HG03469 (cell line): Measurements from ENCODE around the gene JAM2.
"Not testable (repeated sequence)": the region's sequence is repeated elsewhere in the genome, so short reads cannot be mapped to it uniquely, and the experiment has no call there.

Experiments
- ATAC-seq: cut with Tn5 transposase; IDR thresholded peaks from one replicate; pipeline ENCODE4 v1.9.1; 2021; ENCODE audit warnings: mild to moderate bottlenecking, moderate library complexity, moderate number of reproducible peaks; ENCODE audit not compliant: unreplicated experiment

Gene JAM2

DNA sequence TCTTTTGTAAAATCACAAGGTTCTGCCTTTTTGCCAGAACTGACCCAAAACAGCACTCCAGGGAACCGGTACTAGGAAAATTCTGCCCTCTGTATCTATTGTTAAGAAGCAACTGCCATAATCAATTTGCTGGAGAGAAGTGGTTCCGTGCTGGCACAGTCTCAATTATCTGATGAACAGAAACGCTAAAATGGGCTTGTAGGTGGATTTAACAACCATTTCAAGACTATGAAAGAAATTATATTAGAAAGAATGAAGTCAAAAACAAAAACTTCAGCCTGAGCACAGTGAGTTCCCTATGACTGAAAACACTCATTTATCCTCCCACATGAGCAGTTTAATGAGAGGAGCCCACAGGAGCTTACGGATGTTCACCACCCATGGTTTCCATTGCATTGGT lies 4.4 kb downstream of the JAM2 start:
- no peak for ATAC-seq

DNA sequence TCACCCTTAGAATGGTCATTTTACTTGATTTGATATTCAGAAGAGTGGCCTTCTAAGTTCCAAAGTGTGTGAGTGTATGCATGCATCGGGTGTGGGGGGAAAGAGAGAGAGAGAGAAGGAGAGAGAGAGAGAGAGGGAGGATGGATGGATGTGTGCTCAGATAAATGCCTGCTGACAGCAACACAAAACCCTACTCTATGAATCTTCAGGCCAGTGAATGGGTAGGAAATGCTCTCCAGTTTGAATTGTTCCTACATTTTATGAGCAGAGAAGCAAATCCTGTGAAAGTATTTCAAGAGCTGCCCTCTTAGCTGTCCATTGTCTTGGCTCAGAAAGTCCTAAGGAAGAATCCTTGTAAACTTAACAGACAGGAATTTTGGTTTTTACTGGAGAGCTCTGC lies 7.4 kb downstream of the JAM2 start:
- no peak for ATAC-seq

DNA sequence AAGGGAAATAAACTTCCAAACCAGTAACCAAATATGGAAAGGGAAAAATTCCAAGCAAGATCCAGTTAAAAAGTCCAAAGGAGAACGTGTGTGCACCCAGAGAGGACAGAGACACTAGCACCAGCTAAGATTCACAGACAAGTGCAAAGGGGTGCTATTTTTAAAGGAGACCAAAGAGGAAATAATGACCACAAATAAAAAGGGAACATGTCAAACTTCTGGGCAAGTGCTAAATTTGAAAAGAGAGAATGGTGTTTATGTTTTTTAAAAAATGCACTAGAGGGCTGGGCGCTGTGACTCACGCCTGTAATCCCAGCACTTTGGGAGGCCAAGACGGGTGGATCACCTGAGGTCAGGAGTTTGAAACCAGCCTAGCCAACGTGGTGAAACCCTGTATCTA lies 8.6 kb downstream of the JAM2 start:
- no peak for ATAC-seq

DNA sequence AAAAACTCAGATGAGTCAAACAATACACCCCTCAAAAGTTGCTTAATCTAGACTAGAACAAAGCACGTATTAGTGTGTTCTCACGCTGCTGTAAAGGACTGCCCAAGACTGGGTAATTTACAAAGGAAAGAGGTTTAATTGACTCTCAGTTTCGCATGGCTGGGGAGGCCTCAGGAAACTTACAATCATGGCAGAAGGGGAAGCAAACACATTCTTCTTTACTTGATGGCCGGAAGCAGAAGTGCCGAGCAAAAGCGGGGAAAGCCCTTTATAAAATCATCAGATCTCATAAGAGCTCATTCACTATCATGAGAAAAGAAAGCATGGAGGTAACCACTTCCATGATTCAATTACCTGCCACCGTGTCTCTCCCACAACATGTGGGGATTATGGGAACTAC lies 10.1 kb downstream of the JAM2 start:
- ATAC-seq = no peak

DNA sequence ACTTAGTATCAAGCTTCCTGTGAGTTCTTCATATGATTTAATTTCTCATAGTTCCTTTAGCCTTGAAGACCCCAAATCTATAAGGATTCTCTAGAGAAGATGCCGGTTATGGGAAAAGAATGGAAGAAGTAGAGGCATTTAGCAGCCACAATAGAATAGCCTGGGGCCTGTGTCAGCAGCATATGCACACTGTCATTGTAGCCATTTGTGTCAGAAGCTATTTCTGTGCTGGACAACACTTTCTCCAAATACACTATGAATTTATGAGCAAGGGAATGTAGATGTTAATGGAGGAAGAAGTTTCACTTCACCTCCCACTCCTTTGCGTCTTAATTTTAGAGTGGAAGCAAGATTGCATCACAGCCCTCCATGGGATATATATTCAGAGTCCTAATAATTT lies 17.4 kb downstream of the JAM2 start:
- ATAC-seq = no peak

DNA sequence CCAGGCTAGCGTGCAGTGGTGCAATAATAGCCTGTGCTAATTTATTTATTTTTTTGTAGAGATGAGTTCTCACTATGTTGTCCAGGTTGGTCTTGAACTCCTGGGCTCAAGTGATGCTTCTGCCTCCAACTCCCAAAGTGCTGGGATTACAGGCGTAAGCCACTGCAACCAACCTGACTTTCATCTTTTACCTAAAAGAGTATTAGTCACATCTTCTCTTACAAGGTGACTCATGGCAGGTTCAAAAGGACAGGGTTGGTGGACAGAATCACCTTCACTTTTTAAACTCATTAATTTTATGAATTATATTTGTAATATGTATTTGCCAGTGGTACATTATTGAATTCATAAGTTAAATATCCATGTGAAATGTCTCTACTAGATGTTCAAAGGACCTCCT lies 18.1 kb downstream of the JAM2 start:
- ATAC-seq = no peak

DNA sequence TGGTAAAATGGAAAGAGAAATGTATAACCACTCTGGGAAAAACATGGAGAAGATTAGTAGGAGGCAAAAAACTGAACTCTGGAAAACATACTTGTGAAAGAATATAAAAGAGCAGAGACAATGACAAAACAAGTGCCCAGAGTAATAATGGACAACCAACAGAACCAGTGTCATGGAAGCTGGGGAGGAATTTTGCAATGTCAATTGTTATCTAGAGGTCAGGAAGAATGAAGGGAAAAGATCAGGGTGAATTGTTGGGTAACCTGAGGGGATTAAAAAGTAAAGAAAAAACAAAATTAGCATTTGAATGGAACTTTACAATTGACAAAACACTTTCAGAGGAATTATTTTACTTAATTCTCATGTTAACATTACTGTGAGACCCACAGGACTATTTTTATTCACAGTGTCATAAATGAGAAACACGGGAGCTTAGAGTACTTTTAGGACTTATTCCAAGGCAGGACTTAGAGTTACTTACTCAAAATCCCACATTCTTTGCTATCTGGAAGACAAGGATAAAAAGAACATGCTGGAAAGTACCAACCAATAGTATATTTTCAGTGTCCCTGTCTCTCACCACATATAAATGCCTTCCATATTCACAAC lies 19.5 kb downstream of the JAM2 start:
- ATAC-seq = no peak

DNA sequence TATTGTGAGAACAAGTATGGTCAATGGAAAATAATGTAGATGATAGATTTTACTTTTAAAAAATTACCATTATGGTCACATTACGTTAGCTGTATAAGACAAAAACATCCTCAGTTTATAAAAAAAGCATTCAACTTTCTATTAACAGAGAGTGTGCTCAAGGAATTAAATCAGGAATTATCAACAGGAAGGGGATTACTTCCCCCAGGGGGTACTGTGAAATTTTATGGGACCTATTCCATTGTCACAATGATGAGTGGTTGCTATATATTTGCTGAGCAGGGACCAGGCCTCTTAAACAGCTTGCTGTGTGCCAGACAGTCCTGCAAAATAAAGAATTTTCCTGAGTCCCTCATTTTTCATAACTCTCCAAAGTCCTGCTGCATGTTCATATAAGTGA lies 21.2 kb downstream of the JAM2 start:
- ATAC-seq = no peak

DNA sequence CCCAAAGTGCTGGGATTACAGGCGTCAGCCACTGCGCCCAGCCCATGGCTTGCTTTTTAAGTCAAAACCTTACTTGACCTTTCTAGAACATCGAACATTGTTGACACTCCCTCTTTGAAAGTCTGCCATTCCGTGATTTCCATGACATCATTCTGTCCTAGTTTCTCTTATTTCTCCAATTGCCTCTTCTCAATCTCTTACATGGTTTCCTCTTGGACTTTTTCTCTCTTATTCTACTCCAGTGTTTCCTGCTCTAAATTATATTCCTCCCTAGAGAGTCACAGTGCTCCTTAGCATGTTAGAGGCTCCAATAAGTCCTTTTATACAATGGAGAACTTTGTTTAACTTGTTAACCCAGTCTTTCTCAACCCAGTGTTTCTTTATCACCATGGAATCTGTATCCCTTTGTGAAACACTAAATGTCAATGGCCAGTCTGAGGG lies 25.5 kb downstream of the JAM2 start:
- no peak for ATAC-seq

DNA sequence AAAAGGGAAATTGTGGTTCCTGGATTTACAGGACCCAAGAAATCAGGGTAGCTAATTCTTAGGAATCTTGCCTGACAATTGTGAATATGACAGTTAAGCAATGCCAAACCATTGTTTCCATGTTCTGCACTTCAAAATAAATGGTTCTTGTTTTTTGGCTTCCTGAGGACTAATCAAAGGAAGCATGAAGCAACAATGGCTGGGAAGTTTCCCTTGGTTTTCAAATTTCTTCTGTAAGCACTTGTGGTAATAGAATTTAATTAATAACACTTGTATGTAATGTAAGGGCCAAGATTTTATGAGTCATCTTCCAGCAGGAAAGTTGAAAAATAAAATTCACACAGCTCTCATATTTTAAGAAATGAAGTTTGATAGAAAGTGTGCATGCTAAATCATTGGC lies 31.7 kb downstream of the JAM2 start:
- ATAC-seq = no peak

DNA sequence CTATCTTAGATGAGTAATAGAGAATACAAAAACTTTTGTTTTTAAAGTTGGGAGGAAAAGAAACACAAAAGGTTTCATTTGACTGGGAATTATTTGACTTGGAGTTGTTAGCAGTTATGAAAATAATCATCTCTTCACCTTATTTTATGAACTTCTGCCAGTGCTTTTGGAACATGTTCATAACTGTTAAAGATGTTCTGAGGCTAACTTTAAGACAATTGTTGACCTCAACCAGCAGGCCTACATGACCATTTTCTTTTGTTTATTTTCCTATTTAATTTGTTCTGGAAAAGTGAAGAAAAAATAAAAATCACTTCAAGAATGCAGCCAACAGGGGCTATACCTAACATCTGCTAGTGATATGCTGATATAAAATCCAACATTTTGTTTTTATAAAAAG lies 37.4 kb downstream of the JAM2 start:
- ATAC-seq = no peak

DNA sequence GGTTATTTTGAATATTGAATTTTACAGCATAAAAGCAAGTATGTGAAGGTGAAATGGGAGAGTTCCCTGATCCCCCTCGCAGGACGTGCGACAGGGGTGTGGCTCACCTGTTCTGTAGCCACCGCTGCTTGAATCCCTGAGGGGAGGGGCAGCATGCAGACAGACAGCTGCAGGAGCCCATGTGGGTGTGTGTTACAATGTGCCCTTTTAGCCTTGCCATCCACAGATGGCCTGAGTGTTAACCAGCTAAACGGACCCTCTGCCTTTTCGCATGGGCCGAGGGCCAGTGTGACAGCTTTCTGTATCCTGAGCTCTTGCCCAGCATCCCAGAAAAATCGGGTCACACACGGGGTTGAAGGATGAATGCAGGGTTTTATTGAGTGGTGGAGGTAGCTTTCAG lies 43.3 kb downstream of the JAM2 start:
- ATAC-seq = no peak

DNA sequence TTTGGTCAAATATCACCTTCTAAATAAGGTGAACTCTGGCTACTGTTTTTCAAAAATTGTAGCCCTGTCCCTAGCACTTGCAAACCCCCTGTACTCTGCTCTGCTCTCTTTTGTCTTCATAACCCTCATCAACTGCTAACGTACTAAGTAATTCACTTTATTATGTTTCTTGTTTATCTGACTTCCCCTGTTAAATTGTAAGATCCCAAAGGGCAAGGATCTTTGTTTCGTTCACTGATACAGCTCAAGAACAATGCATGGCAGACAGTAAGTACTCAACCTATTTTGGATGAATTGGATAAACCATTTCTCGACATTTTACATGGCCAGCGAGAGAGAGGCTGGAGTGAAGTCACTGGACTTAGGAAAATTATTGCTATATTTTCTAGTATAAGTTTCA lies 48.7 kb downstream of the JAM2 start:
- ATAC-seq = no peak

DNA sequence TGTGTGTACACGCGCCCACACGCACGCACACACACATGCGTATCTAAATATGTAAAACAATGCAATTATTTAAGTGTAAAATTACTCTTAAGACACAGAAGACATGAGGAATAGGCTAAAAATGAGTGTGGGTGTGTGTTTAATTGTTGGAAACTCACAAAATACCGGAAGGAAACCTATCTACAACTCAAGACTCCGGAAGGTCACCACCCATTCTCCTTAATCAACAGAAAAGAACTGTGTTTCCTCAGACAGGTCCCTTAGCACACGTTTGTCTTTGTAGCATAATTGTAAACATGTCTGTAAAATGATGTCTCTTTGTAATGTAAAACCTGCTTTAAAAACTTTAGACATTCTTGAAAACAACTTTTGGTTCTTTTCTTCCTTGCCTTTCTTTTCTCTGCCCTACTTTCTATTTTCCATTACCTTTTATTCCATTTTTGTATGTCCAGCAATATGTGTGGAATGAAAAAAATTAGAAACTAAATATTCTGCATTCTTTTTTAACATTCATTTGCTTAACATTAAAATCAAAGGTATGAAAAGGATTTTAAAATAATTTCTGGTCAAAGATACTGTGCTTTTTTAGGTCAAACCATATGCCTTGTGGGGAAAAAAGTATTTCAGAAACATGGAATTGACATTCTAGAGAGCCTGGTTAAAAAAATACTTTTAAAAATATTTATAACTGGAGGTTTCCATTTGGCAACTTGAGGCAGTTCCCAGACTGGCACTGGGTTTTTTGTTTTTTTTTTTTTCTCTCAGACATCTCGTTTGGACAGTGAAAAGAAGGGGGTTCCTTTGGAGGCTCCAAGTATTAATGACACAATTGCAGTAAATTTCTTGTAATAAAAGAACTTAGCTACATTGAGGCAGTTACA lies 49.5 kb downstream of the JAM2 start:
- no peak for ATAC-seq

DNA sequence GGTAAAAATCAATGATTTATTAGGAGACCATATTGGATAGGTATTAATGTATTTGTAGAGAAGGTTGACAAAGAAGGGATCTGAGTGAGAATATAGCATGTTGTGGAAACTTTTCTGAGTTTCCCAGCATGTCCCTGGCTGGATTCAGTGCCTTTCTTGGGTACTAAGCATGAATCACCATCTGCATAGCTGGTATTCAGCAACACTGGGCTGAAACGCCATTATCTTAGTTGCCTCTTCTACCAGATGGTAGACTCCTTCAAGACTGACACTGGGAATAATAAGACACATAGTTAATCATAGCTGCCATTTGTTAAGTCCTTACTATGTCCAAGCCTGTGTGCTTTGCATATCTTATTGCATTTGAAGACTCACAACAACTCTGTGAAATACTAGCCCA lies 50.2 kb downstream of the JAM2 start:
- ATAC-seq = no peak

DNA sequence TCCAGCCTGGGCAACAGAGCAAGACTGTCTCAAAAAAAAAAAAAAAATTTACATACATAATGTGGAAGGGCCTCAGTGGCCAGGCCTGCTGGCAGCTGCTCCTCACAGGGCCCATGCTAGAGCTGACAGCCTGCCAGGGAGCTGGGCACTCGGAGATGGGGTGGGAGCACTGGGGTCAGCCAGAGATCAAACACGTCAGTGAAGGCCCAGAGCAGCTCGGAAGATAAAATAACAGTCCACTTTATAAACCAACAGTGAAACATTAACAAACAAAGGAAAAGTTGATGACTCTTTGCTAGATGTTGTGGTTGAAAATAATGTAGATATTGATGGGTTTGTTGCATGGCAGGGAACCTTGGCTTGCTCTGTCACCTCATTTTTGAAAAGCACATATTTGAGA lies 52.9 kb downstream of the JAM2 start:
- ATAC-seq = no peak

DNA sequence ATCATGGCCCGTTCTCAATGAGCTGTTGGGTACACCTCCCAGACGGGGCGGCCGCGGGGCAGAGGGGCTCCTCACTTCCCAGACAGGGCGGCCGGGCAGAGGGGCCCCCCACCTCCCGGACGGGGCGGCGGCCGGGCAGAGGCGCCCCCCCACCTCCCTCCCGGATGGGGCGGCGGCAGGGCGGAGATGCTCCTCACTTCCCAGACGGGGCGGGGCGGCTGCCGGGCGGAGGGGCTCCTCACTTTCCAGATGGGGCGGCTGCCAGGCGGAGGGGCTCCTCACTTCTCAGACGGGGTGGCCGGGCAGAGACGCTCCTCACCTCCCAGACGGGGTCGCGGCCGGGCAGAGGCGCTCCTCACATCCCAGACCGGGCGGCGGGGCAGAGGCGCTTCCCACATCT lies 56.4 kb downstream of the JAM2 start:
- ATAC-seq = not testable (repeated sequence)

DNA sequence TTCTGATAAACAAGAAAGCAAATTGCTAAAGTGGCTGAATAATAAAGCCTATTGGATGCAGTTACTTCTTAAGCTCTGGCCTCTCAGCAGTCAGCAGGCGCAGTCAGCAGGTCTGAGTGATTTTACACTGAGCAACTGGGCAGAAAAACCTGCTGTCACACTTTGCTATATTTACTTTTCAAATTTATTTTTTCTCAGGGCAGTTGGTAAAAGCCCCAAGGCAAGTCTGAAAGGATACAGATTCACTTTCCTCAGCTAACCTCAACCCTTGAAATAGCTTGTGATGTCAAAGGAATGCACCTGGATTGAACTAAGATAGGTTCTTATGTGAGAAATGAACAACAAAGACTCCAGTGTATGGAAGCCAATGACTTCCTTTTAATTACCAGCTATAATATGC lies 61.7 kb downstream of the JAM2 start:
- ATAC-seq = no peak

DNA sequence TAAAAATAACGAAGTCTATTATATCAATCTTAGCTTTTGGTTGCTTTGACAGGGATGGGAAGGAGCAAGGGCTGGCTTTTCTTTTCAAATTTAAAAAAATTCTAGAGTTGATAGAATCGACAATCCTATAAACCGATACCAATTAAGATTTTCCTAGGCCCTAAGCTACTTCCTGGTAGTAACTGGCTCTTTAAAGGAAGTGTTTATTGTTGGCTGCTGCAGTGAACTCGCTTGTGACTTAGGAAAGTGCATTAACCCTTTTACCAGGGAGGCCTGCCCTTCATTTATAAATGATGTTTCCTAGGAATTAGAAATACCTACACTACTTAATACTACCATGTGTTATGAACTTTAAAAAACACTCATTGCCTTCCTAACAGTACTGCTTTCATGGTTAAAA lies 62.5 kb downstream of the JAM2 start:
- no peak for ATAC-seq

DNA sequence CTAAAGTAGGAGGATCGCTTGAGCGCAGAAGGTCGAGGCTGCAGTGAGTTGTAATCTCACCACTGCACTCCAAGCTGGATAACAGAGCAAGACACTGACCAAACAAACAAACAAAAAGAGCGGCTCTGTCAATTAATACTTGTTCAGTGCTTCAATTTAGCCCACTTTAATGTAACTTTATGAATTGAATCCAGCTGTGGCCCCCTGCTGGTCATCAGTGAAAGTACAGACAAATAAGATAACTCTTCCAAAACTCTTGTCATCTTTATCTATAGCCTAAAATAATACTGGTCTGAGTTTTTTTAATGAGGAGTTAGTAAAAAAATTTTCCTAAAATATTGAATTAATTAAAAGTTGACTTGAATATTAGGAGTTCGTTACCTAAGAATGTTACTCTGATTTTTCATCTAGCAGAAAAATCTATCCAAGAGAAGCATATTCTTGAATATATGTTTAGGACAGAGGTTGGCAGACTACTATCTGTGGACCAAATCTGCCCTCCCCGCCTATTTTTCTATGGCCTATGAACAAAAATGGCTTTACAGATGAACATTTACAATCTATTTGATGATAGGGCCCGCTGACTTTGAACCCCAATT lies 69.5 kb downstream of the JAM2 start:
- no peak for ATAC-seq

DNA sequence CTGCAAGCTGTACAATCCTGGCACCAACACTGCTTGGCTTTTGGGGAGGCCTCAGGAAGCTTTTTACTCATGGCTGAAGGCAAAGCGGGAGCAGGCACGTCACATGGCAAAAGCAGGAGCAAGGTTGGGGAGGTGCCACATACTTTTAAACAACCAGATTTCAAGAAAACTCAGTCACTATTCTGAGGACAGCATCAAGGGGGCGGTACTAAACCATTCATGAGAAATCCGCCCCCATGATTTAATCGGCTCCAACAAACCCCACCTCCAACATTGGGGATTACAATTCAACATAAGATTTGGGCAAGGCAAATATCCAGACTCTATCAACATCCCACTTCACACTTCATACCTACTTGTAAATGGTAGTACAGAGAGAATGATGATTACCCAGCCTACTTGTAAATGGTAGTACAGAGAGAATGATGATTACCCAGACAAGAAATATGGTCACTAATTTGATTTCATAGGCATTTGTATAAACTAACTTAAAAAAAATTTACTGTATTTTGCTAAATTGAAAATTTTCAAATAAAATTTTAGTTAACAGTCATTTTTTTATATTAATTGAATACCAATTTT lies 70.7 kb downstream of the JAM2 start:
- ATAC-seq = no peak

DNA sequence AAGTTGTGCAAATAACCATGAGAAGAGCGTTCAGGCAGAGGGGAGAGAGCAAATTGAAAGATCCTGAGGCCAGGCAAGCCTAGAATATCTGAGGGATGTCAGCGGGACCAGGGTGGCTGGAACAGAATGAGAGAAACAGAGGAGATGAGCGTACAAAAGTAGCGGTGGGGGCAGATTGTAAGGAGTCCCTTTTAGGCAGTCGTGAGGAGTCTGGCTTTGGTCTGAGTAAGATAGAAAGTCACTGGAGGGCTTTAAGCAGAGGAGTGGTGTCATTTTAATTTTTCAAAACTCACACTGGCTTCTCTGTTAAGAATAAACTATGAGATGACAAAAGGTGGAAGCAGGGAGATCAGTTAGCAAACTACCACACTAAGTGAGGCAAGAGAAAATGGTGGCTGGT lies 71.5 kb downstream of the JAM2 start:
- no peak for ATAC-seq
